ENCODE results near the gene CALHM2. TPM values are rescaled to one million over a fixed set of nuclear protein-coding genes. Genes with fewer than 3 reads are reported as not detected.

The CALHM2 gene
- polyA plus RNA-seq, 4 donors, result 12.5 to 15.0 (median 13.8) TPM

- no peak for DNase-seq (ENCODE audit: low read depth in 4 of 4, low spot score in 3 of 4)
Measured at GRCh38 chr10:103476046-103476768, 24.0 kb upstream of the CALHM2 start.

- no peak for DNase-seq (ENCODE audit: low read depth in 4 of 4, low spot score in 3 of 4)
Measured at GRCh38 chr10:103475437-103475836, 23.3 kb upstream of the CALHM2 start.

GRCh38 chr10:103474077-103474476, 21.9 kb upstream of the CALHM2 start:
- DNase-seq (ENCODE audit: low read depth in 4 of 4, low spot score in 3 of 4), result no peak

- DNase-seq (ENCODE audit: low read depth in 4 of 4, low spot score in 3 of 4), result no peak
Measured at GRCh38 chr10:103473261-103473671, 21.1 kb upstream of the CALHM2 start.

- DNase-seq (ENCODE audit: low read depth in 4 of 4, low spot score in 3 of 4), result no peak
Measured at GRCh38 chr10:103472005-103472404, 19.8 kb upstream of the CALHM2 start.

GRCh38 chr10:103470761-103471653, 18.8 kb upstream of the CALHM2 start:
- no peak for DNase-seq (ENCODE audit: low read depth in 4 of 4, low spot score in 3 of 4)

GRCh38 chr10:103469201-103469600, 17.0 kb upstream of the CALHM2 start:
- DNase-seq (ENCODE audit: low read depth in 4 of 4, low spot score in 3 of 4), result no peak

GRCh38 chr10:103467406-103467805, 15.2 kb upstream of the CALHM2 start:
- DNase-seq (ENCODE audit: low read depth in 4 of 4, low spot score in 3 of 4), result no peak

- DNase-seq (ENCODE audit: low read depth in 4 of 4, low spot score in 3 of 4), result no peak
Measured at GRCh38 chr10:103466734-103467133, 14.6 kb upstream of the CALHM2 start.

GRCh38 chr10:103465411-103466179, 13.4 kb upstream of the CALHM2 start:
- DNase-seq (ENCODE audit: low read depth in 4 of 4, low spot score in 3 of 4), result no peak

GRCh38 chr10:103463499-103463898, 11.3 kb upstream of the CALHM2 start:
- no peak for DNase-seq (ENCODE audit: low read depth in 4 of 4, low spot score in 3 of 4)

GRCh38 chr10:103459615-103460014, 7.4 kb upstream of the CALHM2 start:
- no peak for DNase-seq (ENCODE audit: low read depth in 4 of 4, low spot score in 3 of 4)

- no peak for DNase-seq (ENCODE audit: low read depth in 4 of 4, low spot score in 3 of 4)
Measured at GRCh38 chr10:103458720-103459119, 6.5 kb upstream of the CALHM2 start, which contains the start of gene CALHM1. CALHM1 (minus strand) TSS chr10:103458900; CDS start chr10:103458751, 149 bp downstream.

GRCh38 chr10:103457896-103458583, 5.9 kb upstream of the CALHM2 start:
- no peak for DNase-seq (ENCODE audit: low read depth in 4 of 4, low spot score in 3 of 4)

GRCh38 chr10:103457176-103457712, 5.1 kb upstream of the CALHM2 start:
- DNase-seq (ENCODE audit: low read depth in 4 of 4, low spot score in 3 of 4), result no peak

GRCh38 chr10:103456074-103456660, 4.0 kb upstream of the CALHM2 start:
- no peak for DNase-seq (ENCODE audit: low read depth in 4 of 4, low spot score in 3 of 4)

- no peak for DNase-seq (ENCODE audit: low read depth in 4 of 4, low spot score in 3 of 4)
Measured at GRCh38 chr10:103455235-103455634, 3.1 kb upstream of the CALHM2 start.

GRCh38 chr10:103454026-103454425, 1.9 kb upstream of the CALHM2 start:
- no peak for DNase-seq (ENCODE audit: low read depth in 4 of 4, low spot score in 3 of 4)

- no peak for DNase-seq (ENCODE audit: low read depth in 4 of 4, low spot score in 3 of 4)
Measured at GRCh38 chr10:103452506-103453230, 498 bp upstream of the CALHM2 start.
